ENCODE measurements around the gene BTN1A1.
A peak's percentile ranks its signal among the peaks of the same experiment; 100 is the strongest.

The BTN1A1 gene

GRCh38 chr6:26473758-26474438 is 26.2 kb upstream of the BTN1A1 start:
- ChIA-PET POLR2A (interaction anchor here (0.9 to 1.9 kb wide), 12 partner anchors 10 to 257 kb away, joined by 3 to 14 read pairs (median 4); partner anchors contain the start of genes BTN2A1 and HMGN4), CTCF (interaction anchor here (0.6 to 1.5 kb wide), 4 partner anchors 9 to 133 kb away, joined by 3 to 8 read pairs (median 6); no protein-coding TSS in a partner anchor)
- Histone ChIP-seq H3K36me3 (ENCODE audit: control insufficient read depth in 2 of 2, insufficient read depth in 1 of 2, low read length in 2 of 2) (peaks cover 0 to 3% of the 10 kb centered on the region in 2 experiments; a peak in 1 of 3 replicates), H3K4me3 (ENCODE audit: low read depth, low read length) (peak overlapping the region; percentile 45), H3K27ac (ENCODE audit: extremely low read depth, low read depth, low read length) (peak overlapping the region; percentile 76), H3K9me3 (ENCODE audit: control insufficient read depth, insufficient read depth, low read depth, low read length) (no peaks in the 10 kb centered on the region), H3K4me1 (ENCODE audit: control insufficient read depth, insufficient read depth, low read length) (peaks cover 8% of the 10 kb centered on the region)
- TF ChIP-seq ZNF2 (tag by site-specific recombination; IDR thresholded peaks at IDR 0.05): 0 out of 2 replicates have a peak, but pooled peaks have one; percentile 36
- TF ChIP-seq SP3 (tag by site-specific recombination; IDR thresholded peaks at IDR 0.05): peak; percentile 33; the same call in 1 of the 2 replicates
- no peak for TF ChIP-seq HOXC10 (CRISPR knock-in tag; IDR thresholded peaks at IDR 0.05)
- TF ChIP-seq ZNF660 (tag by site-specific recombination; IDR thresholded peaks at IDR 0.05): no peak; the same call in 1 of the 2 replicates
- TF ChIP-seq ZNF561 (tag by site-specific recombination; IDR thresholded peaks at IDR 0.05; ENCODE audit: borderline replicate concordance): no peak
- no peak for TF ChIP-seq ZNF658 (tag by site-specific recombination; IDR thresholded peaks at IDR 0.05)
- TF ChIP-seq ZNF777 (tag by site-specific recombination; IDR thresholded peaks at IDR 0.05; ENCODE audit: borderline replicate concordance): no peak
- no peak for TF ChIP-seq ZNF398 (tag by site-specific recombination; IDR thresholded peaks at IDR 0.05)
- peak; percentile 96 for TF ChIP-seq ZBTB48 (tag by site-specific recombination; IDR thresholded peaks at IDR 0.05)
- TF ChIP-seq ZIC2 (tag by site-specific recombination; IDR thresholded peaks at IDR 0.05): no peak
- peak; percentile 36; the same call in 1 of the 2 replicates for TF ChIP-seq ZNF10 (tag by site-specific recombination; IDR thresholded peaks at IDR 0.05)
- no peak for TF ChIP-seq ZFHX2 (tag by site-specific recombination; conservative IDR thresholded peaks at IDR 0.05)
- no peak for TF ChIP-seq ZFP37 (tag by site-specific recombination; IDR thresholded peaks at IDR 0.05)
- TF ChIP-seq ZSCAN30 (tag by site-specific recombination; IDR thresholded peaks at IDR 0.05): 0 out of 2 replicates have a peak, but pooled peaks have one; percentile 21
- no peak for TF ChIP-seq ZNF707 (tag by site-specific recombination; IDR thresholded peaks at IDR 0.05)
- 0 out of 2 replicates have a peak, but pooled peaks have one; percentile 18 for TF ChIP-seq ZNF518A (tag by site-specific recombination; conservative IDR thresholded peaks at IDR 0.05; ENCODE audit: low read depth)
- TF ChIP-seq GLI2 (tag by site-specific recombination; IDR thresholded peaks at IDR 0.05; ENCODE audit: borderline replicate concordance, low read depth): no peak
- no peak for TF ChIP-seq IKZF3 (tag by site-specific recombination; IDR thresholded peaks at IDR 0.05)
- TF ChIP-seq ZNF335 (tag by site-specific recombination; conservative IDR thresholded peaks at IDR 0.05): peak; percentile 58; the same call in 1 of the 2 replicates
- TF ChIP-seq FEZF1 (tag by site-specific recombination; IDR thresholded peaks at IDR 0.05): peak; percentile 44; the same call in 1 of the 2 replicates
- no peak for TF ChIP-seq ZNF558 (tag by site-specific recombination; IDR thresholded peaks at IDR 0.05)
- TF ChIP-seq KLF10 (tag by site-specific recombination; IDR thresholded peaks at IDR 0.05): peak; percentile 18; the same call in 1 of the 2 replicates
- TF ChIP-seq ZNF549 (tag by site-specific recombination; IDR thresholded peaks at IDR 0.05): 0 out of 2 replicates have a peak, but pooled peaks have one; percentile 57
- TF ChIP-seq ZNF664 (tag by site-specific recombination; IDR thresholded peaks at IDR 0.05): peak; percentile 80
- TF ChIP-seq ZNF350 (tag by site-specific recombination; IDR thresholded peaks at IDR 0.05): 0 out of 2 replicates have a peak, but pooled peaks have one; percentile 68
- no peak for TF ChIP-seq ZNF211 (tag by site-specific recombination; IDR thresholded peaks at IDR 0.05; ENCODE audit: low read depth)
- peak; percentile 79 for TF ChIP-seq ZBTB17 (tag by site-specific recombination; IDR thresholded peaks at IDR 0.05)
- TF ChIP-seq ELK4 (IDR thresholded peaks at IDR 0.05; ENCODE audit: borderline replicate concordance, low read depth, low read length): no peak
- TF ChIP-seq ZNF16 (tag by site-specific recombination; IDR thresholded peaks at IDR 0.05; ENCODE audit: low read depth): no peak
- no peak for TF ChIP-seq ZNF266 (tag by site-specific recombination; IDR thresholded peaks at IDR 0.05; ENCODE audit: low read depth)
- TF ChIP-seq SETDB1 (IDR thresholded peaks at IDR 0.05; ENCODE audit: insufficient read length, low read length): peak; percentile 49
